ENCODE data around the gene ADGRV1.

GRCh38 chr5:90967851-90968250 lies 409.3 kb downstream of the ADGRV1 start:
- TF ChIP-seq POLR2A (IDR thresholded peaks at IDR 0.05): no peak
- TF ChIP-seq, protein P1, sequence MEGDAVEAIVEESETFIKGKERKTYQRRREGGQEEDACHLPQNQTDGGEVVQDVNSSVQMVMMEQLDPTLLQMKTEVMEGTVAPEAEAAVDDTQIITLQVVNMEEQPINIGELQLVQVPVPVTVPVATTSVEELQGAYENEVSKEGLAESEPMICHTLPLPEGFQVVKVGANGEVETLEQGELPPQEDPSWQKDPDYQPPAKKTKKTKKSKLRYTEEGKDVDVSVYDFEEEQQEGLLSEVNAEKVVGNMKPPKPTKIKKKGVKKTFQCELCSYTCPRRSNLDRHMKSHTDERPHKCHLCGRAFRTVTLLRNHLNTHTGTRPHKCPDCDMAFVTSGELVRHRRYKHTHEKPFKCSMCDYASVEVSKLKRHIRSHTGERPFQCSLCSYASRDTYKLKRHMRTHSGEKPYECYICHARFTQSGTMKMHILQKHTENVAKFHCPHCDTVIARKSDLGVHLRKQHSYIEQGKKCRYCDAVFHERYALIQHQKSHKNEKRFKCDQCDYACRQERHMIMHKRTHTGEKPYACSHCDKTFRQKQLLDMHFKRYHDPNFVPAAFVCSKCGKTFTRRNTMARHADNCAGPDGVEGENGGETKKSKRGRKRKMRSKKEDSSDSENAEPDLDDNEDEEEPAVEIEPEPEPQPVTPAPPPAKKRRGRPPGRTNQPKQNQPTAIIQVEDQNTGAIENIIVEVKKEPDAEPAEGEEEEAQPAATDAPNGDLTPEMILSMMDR (IDR thresholded peaks at IDR 0.05): no peak

All from Peyer's patch (tissue), 4 donors.